ENCODE data around the gene SLC9A9.
A peak's percentile ranks its signal among the peaks of the same experiment; 100 is the strongest.

Gene SLC9A9

GRCh38 chr3:143321058-143321769 lies 527.1 kb downstream of the SLC9A9 start:
- DNase-seq (ENCODE audit: low read depth): no peak

- DNase-seq (ENCODE audit: low read depth): no peak
Measured at GRCh38 chr3:143315766-143316165, 532.5 kb downstream of the SLC9A9 start.

GRCh38 chr3:143314251-143315093 lies 533.8 kb downstream of the SLC9A9 start:
- DNase-seq (ENCODE audit: low read depth): peak; percentile 64

- DNase-seq (ENCODE audit: low read depth): no peak
Measured at GRCh38 chr3:143313893-143314188, 534.4 kb downstream of the SLC9A9 start.

- no peak for DNase-seq (ENCODE audit: low read depth)
Measured at GRCh38 chr3:143313025-143313892, 535.0 kb downstream of the SLC9A9 start.

- DNase-seq (ENCODE audit: low read depth): no peak
Measured at GRCh38 chr3:143311096-143311495, 537.2 kb downstream of the SLC9A9 start.

GRCh38 chr3:143309705-143310104 lies 538.6 kb downstream of the SLC9A9 start:
- peak; percentile 33 for DNase-seq (ENCODE audit: low read depth)

GRCh38 chr3:143307613-143308183 lies 540.6 kb downstream of the SLC9A9 start:
- peak; percentile 31 for DNase-seq (ENCODE audit: low read depth)

GRCh38 chr3:143306407-143306806 lies 541.9 kb downstream of the SLC9A9 start:
- DNase-seq (ENCODE audit: low read depth): no peak

GRCh38 chr3:143302638-143303171 lies 545.6 kb downstream of the SLC9A9 start:
- peak; percentile 61 for DNase-seq (ENCODE audit: low read depth)

- DNase-seq (ENCODE audit: low read depth): no peak
Measured at GRCh38 chr3:143301031-143301901, 547.0 kb downstream of the SLC9A9 start.

GRCh38 chr3:143298886-143299535 lies 549.3 kb downstream of the SLC9A9 start:
- no peak for DNase-seq (ENCODE audit: low read depth)

- DNase-seq (ENCODE audit: low read depth): no peak
Measured at GRCh38 chr3:143298380-143298779, 549.9 kb downstream of the SLC9A9 start.

- no peak for DNase-seq (ENCODE audit: low read depth)
Measured at GRCh38 chr3:143295201-143296080, 552.8 kb downstream of the SLC9A9 start.

GRCh38 chr3:143294188-143294587 lies 554.1 kb downstream of the SLC9A9 start:
- DNase-seq (ENCODE audit: low read depth): no peak

GRCh38 chr3:143291836-143292447 lies 556.3 kb downstream of the SLC9A9 start:
- DNase-seq (ENCODE audit: low read depth): no peak

- no peak for DNase-seq (ENCODE audit: low read depth)
Measured at GRCh38 chr3:143288944-143289343, 559.3 kb downstream of the SLC9A9 start.

GRCh38 chr3:143287403-143287802 lies 560.9 kb downstream of the SLC9A9 start:
- DNase-seq (ENCODE audit: low read depth): no peak
